Activated T-cell treated with anti-CD3 and anti-CD28 coated beads for 1 hour (primary cell): ENCODE results near the gene TSEN34.
"Not testable (repeated sequence)": the region's sequence is repeated elsewhere in the genome, so short reads cannot be mapped to it uniquely, and the experiment has no call there.

Experiments used
- DNase-seq: peaks from one replicate; pipeline ENCODE4 v3.0.0-alpha.2; 2020; ENCODE audit warnings: low read depth

The TSEN34 gene

GRCh38 chr19:54188215-54188871 is 2.8 kb upstream of the TSEN34 start:
- peak; percentile 46 for DNase-seq

- no peak for DNase-seq
Measured at GRCh38 chr19:54189145-54189734, 1.9 kb upstream of the TSEN34 start, which contains the start of gene MBOAT7. TSS of gene MBOAT7 (minus strand) at chr19:54189580. CDS start at chr19:54188508, 1,072 bp downstream.

DNA sequence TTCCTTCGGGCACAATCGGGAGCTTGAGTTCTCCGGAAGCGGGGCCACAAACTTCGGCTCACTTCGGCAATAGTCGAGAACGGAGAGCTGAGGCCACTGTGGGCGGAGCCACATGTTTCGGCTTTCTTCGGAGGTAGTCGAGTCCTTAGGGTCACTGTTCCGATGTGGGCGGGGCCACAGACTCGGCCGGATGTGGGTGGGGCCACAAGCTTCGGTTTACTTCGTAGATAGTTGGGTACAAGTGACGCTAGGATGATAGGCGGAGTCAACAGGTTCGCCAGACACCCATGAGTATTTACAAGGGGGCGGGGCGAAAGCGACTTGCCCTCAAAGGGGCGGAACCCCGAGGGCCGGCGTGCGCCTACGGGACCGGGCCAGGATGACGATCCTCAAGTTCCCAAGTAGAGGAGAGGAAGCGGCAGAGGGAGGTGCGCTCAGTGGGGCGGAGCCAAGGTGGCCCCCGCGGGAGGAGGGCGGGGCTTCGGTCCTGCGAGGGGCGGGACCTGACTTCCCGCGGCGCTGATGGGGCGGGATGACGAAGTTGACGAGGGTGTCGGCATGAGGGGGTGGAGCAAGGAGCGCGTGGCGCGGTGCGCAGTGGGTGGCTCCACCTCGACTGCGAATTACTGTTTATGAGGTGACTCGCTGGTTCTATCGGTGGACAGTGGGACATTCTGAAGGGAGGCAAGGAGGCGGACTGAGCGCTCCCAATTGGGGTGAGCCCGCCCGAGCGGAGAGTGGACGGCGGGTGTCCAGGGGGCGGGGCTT is 1.2 kb upstream of the TSEN34 start:
- peak; percentile 99 for DNase-seq

- DNase-seq = peak; percentile 100
Measured at GRCh38 chr19:54190503-54191010, 551 bp upstream of the TSEN34 start.

DNA sequence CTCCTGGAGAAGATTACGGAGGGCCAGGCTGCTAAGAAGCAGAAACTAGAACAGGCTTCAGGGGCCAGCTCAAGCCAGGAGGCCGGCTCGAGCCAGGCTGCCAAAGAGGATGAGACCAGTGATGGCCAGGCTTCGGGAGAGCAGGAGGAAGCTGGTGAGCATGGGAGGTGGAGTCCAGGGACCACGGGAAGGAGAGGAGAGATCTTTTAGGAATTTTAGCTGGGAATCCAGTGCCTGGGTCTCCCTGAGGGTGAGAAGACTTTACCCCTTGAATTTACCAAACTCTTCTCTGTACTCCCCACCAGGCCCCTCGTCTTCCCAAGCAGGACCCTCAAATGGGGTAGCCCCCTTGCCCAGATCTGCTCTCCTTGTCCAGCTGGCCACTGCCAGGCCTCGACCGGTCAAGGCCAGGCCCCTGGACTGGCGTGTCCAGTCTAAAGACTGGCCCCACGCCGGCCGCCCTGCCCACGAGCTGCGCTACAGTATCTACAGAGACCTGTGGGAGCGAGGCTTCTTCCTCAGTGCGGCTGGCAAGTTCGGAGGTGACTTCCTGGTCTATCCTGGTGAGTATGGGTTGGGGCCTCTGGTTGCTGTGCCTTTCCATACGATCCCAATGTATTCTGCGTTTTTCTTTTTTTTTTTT is 824 bp downstream of the TSEN34 start:
- DNase-seq = no peak

DNA sequence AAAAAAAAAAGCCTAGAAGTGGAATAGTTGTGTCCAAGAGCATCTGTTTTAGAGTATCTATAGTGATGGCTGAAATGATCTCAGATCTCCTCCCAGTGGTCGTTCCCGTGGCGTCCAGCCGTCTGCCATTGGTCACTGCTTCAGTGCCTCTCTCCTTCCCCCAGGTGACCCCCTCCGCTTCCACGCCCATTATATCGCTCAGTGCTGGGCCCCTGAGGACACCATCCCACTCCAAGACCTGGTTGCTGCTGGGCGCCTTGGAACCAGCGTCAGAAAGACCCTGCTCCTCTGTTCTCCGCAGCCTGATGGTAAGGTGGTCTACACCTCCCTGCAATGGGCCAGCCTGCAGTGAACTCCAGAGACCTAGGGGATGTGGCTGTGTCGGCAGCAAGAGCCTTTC is 1.9 kb downstream of the TSEN34 start:
- no peak for DNase-seq

DNA sequence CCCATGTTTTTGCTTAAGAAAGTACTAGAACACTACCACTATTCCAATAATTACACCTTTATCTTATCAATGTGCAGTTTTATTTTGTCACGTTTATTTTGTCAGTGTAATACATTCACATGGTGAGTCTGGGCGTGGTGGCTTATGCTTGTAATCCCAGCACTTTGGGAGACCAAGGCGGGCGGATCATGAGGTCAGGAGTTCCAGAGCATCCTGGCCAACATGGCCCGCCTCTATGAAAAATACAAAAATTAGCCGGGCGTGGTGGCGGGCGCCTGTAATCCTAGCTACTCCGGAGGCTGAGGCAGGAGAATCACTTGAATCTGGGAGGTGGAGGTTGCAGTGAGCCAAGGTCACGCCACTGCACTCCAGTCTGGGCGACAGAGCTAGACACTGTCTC is 3.4 kb downstream of the TSEN34 start:
- not testable (repeated sequence) for DNase-seq

- no peak for DNase-seq
Measured at GRCh38 chr19:54196536-54196935, 5.4 kb downstream of the TSEN34 start.

DNA sequence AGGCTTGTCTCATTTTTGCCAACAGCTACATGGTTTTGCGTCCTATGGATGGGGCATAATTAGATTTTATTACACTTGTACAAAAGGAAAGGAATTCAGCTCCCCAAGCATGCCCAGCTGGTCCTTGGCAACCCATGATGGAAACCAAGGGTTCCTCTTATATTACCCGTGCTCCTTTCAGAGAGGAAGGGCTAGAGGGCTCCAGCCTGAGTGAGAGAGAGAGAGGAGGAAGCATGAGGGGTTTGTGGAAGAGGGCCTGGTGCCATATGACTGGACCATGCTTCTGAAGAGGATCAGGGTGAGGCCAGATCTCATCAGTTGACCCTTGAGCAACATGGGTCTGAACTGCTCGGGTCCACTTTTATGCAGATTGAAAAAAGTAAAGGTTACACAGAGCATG is 6.0 kb downstream of the TSEN34 start:
- no peak for DNase-seq

DNA sequence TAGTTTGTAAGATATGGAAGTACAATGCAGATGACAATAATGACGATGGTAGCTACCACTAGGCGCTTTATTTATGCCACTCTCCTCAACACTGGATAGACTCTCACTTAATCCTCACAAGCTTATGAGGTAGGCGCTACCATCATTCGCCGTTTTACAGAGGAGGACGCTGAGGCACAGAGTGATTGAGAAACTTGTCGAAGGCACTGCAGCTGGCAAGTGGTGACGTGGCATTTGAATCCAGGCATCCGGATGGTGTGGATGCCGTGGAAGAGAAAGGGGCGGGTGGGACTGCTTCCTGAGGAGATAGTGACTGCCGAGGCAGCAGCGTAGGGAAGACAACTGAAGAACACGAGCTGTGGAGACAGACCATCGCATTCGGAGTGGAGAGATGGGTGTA is 8.3 kb downstream of the TSEN34 start:
- DNase-seq = no peak

DNA sequence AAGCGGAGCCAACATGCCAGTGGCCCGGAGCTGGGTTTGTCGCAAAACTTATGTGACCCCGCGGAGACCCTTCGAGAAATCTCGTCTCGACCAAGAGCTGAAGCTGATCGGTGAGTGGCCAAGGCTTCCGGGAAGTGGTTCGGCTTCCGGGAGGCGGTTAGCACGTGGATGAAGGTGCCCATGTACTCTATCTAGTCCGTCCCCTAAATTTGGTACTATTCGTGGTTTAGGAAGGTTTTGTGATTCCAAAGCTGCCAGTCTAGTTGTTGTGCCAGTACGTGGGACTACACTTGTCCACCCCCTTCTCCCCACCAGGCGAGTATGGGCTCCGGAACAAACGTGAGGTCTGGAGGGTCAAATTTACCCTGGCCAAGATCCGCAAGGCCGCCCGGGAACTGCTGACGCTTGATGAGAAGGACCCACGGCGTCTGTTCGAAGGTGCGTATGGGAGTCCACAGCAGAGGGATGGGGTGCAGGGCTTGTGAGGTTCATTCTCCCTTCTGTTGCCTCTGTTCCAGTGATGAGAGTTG is 10.1 kb downstream of the TSEN34 start:
- DNase-seq = no peak

DNA sequence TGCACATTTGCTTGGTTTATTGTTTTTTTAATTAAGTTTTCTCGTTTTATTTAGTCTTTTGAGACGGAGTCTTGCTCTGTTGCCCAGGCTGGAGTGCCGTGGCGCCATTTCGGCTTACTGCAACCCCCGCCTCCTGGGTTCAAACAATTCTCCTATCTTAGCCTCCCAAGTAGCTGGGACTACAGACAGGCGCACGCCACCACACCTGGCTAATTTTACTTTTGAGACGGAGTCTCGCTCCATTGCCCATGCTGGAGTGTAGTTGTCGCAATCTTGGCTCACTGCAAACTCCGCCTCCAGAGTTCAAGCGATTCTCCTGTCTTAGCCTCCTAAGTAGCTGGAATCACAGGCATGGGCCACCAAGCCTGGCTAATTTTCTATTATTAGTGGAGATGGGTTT is 10.9 kb downstream of the TSEN34 start:
- DNase-seq = no peak

DNA sequence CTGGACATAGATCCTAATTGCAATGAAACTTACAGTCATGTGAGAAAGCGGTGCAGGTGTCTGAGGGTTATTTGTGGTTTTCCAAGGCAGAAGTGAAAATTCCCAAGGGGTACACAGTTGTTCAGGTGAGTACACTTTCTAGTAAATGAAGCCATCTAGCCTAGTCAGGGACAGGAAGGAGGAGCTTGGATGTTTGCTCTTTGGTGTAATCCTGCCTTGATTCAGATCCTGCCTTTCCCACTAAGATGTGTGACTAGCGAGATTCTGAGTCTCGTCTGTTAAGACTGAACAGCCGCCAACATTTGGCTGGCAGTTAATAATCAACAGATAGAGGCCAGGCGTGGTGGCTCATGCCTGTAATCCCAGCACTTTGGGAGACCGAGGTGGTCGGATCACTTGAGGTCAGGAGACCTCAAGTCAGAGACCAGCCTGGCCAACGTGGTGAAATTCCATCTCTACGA is 12.1 kb downstream of the TSEN34 start:
- DNase-seq = no peak

DNA sequence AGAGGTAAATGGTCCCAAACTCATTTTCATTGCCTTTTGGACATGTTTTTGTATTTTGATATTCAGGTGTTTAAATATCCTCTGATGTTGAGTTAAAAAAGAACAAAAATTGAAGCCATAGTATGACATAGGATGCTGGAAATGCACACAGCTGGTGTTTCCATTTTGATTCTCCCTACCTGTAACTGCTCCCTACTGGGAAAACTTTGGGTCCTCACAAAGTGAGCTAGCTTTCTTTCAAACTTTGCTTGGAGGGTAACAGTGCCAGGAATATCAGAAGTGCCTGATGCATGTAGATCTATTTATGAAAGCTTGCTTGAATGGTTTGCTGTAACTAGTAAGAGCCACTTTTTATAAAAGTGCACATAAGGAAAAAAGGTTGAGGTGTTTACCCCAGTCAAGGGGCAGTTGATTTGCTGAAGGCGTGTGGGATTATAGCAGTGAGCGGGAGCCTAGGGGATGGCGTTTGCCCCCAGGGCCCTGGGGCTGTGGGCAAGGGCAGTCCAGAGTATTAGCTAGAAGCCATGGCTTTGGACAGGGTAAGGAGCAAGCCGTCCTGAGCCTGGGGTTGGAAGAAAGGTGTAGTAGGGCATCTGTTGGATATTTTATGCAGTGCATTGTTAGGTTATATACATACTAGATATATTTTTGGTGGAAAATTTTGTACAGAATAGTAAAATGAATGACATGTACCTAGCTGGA is 13.8 kb downstream of the TSEN34 start:
- no peak for DNase-seq

GRCh38 chr19:54206030-54206830 is 15.1 kb downstream of the TSEN34 start:
- DNase-seq = no peak

DNA sequence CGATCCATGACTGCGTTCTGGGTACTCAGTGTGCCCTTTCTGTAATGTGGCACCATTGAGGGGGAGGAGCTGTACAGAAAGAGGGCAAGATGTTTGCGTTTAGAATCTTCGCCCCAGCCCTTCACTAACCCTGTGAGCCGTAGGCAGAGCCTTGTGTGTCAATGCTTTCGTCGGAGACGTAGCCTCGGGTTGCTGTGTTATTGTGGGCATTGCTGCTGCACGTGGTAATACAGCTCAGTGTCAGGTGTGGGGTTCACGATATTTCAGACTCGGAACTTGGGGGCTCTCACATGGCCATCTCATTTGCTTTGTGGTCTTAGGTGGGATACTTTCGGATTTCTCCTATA is 15.7 kb downstream of the TSEN34 start:
- DNase-seq = no peak

DNA sequence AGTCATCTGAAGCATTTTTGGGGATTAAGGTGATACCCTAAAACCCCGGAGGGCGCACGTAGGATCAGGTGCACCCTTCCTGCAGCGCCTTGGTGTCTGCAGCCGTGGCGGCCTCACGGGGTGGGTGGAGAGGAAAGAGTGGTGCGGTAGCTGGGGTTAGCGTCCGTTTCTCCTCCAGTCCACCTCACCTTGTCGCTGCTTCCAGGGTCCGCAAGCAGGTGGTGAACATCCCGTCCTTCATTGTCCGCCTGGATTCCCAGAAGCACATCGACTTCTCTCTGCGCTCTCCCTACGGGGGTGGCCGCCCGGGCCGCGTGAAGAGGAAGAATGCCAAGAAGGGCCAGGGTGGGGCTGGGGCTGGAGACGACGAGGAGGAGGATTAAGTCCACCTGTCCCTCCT is 16.1 kb downstream of the TSEN34 start:
- DNase-seq = not testable (repeated sequence)

GRCh38 chr19:54207676-54207982 is 16.5 kb downstream of the TSEN34 start:
- no peak for DNase-seq

- DNase-seq = no peak
Measured at GRCh38 chr19:54207983-54208783, 17.1 kb downstream of the TSEN34 start.

DNA sequence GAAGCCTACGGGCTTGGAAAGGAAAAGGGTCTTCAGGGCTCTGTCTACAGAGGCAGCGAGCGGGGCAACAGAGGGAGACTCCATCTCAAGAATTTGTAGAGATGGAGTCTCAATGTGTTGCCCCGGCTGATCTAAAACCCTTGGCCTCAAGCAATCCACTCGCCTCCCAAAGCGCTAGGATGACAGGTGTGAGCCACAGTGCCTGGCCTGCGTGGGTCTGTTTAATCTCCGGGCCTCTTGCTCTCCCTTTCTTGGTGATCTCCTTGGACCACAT is 17.6 kb downstream of the TSEN34 start:
- no peak for DNase-seq
